ENCODE data around the gene SLC23A2.

The SLC23A2 gene

DNA sequence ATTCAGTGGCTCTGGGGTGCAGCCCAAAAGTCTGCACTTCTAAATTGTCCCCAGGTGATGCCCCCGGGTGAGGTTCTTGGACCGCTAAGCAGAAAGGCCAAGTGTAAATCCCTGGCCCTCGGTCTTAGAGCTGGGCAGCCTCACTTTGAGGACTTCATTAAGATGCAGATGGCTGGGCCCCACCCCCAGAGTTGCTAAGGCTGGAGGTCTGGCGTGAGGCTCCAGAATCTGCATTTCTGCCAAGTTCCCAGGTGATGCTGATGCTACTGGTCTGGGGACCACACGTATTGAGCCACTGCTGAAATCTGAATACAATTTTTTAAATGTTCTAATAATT lies 735 bp upstream of the SLC23A2 start:
- TF ChIP-seq, protein P1, sequence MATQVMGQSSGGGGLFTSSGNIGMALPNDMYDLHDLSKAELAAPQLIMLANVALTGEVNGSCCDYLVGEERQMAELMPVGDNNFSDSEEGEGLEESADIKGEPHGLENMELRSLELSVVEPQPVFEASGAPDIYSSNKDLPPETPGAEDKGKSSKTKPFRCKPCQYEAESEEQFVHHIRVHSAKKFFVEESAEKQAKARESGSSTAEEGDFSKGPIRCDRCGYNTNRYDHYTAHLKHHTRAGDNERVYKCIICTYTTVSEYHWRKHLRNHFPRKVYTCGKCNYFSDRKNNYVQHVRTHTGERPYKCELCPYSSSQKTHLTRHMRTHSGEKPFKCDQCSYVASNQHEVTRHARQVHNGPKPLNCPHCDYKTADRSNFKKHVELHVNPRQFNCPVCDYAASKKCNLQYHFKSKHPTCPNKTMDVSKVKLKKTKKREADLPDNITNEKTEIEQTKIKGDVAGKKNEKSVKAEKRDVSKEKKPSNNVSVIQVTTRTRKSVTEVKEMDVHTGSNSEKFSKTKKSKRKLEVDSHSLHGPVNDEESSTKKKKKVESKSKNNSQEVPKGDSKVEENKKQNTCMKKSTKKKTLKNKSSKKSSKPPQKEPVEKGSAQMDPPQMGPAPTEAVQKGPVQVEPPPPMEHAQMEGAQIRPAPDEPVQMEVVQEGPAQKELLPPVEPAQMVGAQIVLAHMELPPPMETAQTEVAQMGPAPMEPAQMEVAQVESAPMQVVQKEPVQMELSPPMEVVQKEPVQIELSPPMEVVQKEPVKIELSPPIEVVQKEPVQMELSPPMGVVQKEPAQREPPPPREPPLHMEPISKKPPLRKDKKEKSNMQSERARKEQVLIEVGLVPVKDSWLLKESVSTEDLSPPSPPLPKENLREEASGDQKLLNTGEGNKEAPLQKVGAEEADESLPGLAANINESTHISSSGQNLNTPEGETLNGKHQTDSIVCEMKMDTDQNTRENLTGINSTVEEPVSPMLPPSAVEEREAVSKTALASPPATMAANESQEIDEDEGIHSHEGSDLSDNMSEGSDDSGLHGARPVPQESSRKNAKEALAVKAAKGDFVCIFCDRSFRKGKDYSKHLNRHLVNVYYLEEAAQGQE (IDR thresholded peaks at IDR 0.05; ENCODE audit: insufficient read depth in 1 of 2, low read depth in 2 of 2, low read length in 2 of 2): no peak
- TF ChIP-seq POLR2AphosphoS5 (IDR thresholded peaks at IDR 0.05; ENCODE audit: low read depth, low read length) (no peak), TAF1 (IDR thresholded peaks at IDR 0.05; ENCODE audit: borderline replicate concordance, insufficient read depth, low read length) (no peak), SIN3A (IDR thresholded peaks at IDR 0.05; ENCODE audit: borderline replicate concordance, insufficient read depth, low read length) (no peak)

GRCh38 chr20:5000263-5001173 lies 792 bp downstream of the SLC23A2 start:
- no peak for TF ChIP-seq POLR2AphosphoS5 (IDR thresholded peaks at IDR 0.05; ENCODE audit: low read depth, low read length)
- TF ChIP-seq FOXP2 (optimal IDR thresholded peaks at IDR 0.05; ENCODE audit: borderline replicate concordance, extremely low read depth, extremely low read length, insufficient read depth): no peak

DNA sequence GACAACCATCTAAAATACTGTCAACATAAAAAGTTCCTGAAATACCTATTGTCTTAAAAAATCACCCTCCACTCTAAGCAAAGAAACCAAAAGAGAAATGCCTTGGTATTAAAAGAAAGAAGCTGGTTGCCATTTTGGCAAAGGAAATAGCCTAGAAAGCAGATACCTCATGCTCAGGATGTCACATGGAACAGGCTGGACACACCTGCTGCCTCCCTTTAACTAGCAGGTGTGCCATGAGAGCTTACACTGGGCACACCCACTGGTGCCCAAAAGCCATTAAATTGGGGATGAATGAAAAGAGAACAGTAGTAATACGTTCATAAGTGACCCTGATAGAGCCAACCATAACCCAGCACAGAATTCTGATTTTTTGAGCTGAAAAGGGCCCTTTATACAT lies 1.5 kb downstream of the SLC23A2 start:
- TF ChIP-seq POLR2AphosphoS5 (IDR thresholded peaks at IDR 0.05; ENCODE audit: low read depth, low read length): no peak
- no peak for TF ChIP-seq SIN3A (IDR thresholded peaks at IDR 0.05; ENCODE audit: borderline replicate concordance, insufficient read depth, low read length)
- TF ChIP-seq FOXP2 (optimal IDR thresholded peaks at IDR 0.05; ENCODE audit: borderline replicate concordance, extremely low read depth, extremely low read length, insufficient read depth): no peak
- TF ChIP-seq, protein P1 (IDR thresholded peaks at IDR 0.05; ENCODE audit: insufficient read depth in 1 of 2, low read depth in 2 of 2, low read length in 2 of 2): no peak
- TF ChIP-seq TAF1 (IDR thresholded peaks at IDR 0.05; ENCODE audit: borderline replicate concordance, insufficient read depth, low read length): no peak

DNA sequence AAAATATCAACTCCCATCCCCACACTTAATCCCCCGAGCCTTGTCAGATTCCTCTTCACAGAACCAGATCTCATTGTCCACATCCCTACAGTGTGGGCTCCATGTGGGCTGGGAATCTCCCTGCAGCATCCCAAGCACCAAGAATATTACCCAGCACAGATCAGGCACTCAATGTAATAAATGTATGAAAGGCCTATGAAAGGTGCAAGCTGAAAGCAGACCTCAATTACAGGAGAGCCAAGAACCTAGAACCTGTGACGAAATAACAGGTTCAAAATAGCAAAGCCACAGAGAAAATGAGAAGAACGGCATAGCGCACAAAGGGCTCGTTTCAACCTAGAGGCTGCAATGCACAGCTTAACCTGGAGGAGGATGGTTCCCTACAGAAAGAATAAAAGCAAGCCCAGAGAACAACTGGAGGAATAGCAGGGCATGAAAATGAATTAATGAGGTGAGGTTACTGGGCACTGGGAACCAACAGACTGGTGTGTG lies 3.1 kb downstream of the SLC23A2 start:
- TF ChIP-seq, protein P1 (IDR thresholded peaks at IDR 0.05; ENCODE audit: insufficient read depth in 1 of 2, low read depth in 2 of 2, low read length in 2 of 2): no peak
- TF ChIP-seq TAF1 (IDR thresholded peaks at IDR 0.05; ENCODE audit: borderline replicate concordance, insufficient read depth, low read length) (no peak), SIN3A (IDR thresholded peaks at IDR 0.05; ENCODE audit: borderline replicate concordance, insufficient read depth, low read length) (no peak), POLR2AphosphoS5 (IDR thresholded peaks at IDR 0.05; ENCODE audit: low read depth, low read length) (no peak)

DNA sequence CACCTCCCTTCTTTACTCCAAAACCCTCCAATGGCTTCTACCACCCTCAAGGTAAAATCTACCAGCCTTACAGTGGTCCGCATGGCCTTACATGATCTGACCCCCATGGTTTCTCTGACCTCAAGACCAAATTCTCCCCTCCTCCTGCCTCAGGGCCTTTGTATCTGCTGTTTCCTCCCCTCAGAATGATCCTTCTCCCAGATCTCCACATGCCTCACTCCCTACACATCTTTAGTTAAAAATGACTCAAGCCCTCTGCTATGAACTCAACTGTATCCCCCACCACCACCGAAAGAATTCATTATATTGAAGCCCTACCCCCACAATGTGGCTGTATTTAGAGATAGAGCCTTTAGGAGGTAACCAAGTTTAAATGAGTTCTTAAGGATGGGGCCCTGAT lies 4.1 kb downstream of the SLC23A2 start:
- no peak for TF ChIP-seq TAF1 (IDR thresholded peaks at IDR 0.05; ENCODE audit: borderline replicate concordance, insufficient read depth, low read length)
- TF ChIP-seq SIN3A (IDR thresholded peaks at IDR 0.05; ENCODE audit: borderline replicate concordance, insufficient read depth, low read length): no peak
- TF ChIP-seq POLR2AphosphoS5 (IDR thresholded peaks at IDR 0.05; ENCODE audit: low read depth, low read length): no peak
- TF ChIP-seq, protein P1 (IDR thresholded peaks at IDR 0.05; ENCODE audit: insufficient read depth in 1 of 2, low read depth in 2 of 2, low read length in 2 of 2): no peak
- no peak for TF ChIP-seq FOXP2 (optimal IDR thresholded peaks at IDR 0.05; ENCODE audit: borderline replicate concordance, extremely low read depth, extremely low read length, insufficient read depth)

Data from PFSK-1 (cell line).